ENCODE results near the gene IFI27L1.
"Not testable (repeated sequence)": the region's sequence is repeated elsewhere in the genome, so short reads cannot be mapped to it uniquely, and the experiment has no call there.

IFI27L1 gene

GRCh38 chr14:94048691-94049624, 32.2 kb upstream of the IFI27L1 start:
- DNase-seq, result no peak

- no peak for DNase-seq
Observed at GRCh38 chr14:94049625-94050023, 31.5 kb upstream of the IFI27L1 start.

- no peak for DNase-seq
Observed at GRCh38 chr14:94050231-94050880, 30.8 kb upstream of the IFI27L1 start.

- DNase-seq, result no peak
Observed at GRCh38 chr14:94051115-94051514, 30.0 kb upstream of the IFI27L1 start.

GRCh38 chr14:94051779-94052178, 29.3 kb upstream of the IFI27L1 start:
- DNase-seq, result no peak

GRCh38 chr14:94052199-94052598, 28.9 kb upstream of the IFI27L1 start:
- DNase-seq, result no peak

- no peak for DNase-seq
Observed at GRCh38 chr14:94052662-94053061, 28.4 kb upstream of the IFI27L1 start.

GRCh38 chr14:94054401-94054800, 26.7 kb upstream of the IFI27L1 start:
- no peak for DNase-seq

- no peak for DNase-seq
Observed at GRCh38 chr14:94054936-94055335, 26.2 kb upstream of the IFI27L1 start.

- DNase-seq, result no peak
Observed at GRCh38 chr14:94056579-94057308, 24.4 kb upstream of the IFI27L1 start.

GRCh38 chr14:94058128-94058673, 22.9 kb upstream of the IFI27L1 start:
- DNase-seq, result no peak

GRCh38 chr14:94058674-94059138, 22.4 kb upstream of the IFI27L1 start:
- no peak for DNase-seq

- no peak for DNase-seq
Observed at GRCh38 chr14:94059998-94060397, 21.1 kb upstream of the IFI27L1 start.

GRCh38 chr14:94062344-94062940, 18.7 kb upstream of the IFI27L1 start:
- DNase-seq, result no peak

- DNase-seq, result no peak
Observed at GRCh38 chr14:94066089-94066676, 14.9 kb upstream of the IFI27L1 start.

- not testable (repeated sequence) for DNase-seq
Observed at GRCh38 chr14:94072076-94072475, 9.0 kb upstream of the IFI27L1 start.

- DNase-seq, result no peak
Observed at GRCh38 chr14:94074534-94074933, 6.6 kb upstream of the IFI27L1 start.

- no peak for DNase-seq
Observed at GRCh38 chr14:94075008-94075407, 6.1 kb upstream of the IFI27L1 start.

GRCh38 chr14:94077111-94077821, 3.8 kb upstream of the IFI27L1 start:
- DNase-seq, result no peak

- no peak for DNase-seq
Observed at GRCh38 chr14:94077823-94078222, 3.3 kb upstream of the IFI27L1 start.

GRCh38 chr14:94079891-94080620, 1.1 kb upstream of the IFI27L1 start:
- DNase-seq, result no peak

All from NCI-H526 treated with DMSO at 0.1 percent for 48 hours (cell line).